ENCODE data around the gene ADAM22.

DNA sequence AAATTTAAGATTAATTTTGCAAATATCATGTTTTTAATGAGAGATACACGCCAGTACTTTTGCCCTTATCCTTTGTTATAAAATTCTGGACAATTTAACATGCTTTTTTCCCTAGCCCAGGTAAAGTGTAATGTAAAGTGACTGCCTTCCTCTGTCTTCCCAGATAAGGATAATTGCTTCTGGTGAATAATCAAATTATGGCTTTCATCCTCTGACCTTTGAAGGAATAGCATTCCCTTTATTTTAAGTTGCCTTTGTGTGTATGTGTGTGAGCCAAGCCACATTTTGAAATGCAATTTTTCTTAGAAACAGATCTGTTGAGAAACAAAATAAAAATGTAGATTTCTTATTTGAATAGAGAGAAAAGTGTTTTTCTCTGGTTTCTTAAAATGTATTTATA is 107.5 kb downstream of the ADAM22 start:
- TF ChIP-seq, protein P1, sequence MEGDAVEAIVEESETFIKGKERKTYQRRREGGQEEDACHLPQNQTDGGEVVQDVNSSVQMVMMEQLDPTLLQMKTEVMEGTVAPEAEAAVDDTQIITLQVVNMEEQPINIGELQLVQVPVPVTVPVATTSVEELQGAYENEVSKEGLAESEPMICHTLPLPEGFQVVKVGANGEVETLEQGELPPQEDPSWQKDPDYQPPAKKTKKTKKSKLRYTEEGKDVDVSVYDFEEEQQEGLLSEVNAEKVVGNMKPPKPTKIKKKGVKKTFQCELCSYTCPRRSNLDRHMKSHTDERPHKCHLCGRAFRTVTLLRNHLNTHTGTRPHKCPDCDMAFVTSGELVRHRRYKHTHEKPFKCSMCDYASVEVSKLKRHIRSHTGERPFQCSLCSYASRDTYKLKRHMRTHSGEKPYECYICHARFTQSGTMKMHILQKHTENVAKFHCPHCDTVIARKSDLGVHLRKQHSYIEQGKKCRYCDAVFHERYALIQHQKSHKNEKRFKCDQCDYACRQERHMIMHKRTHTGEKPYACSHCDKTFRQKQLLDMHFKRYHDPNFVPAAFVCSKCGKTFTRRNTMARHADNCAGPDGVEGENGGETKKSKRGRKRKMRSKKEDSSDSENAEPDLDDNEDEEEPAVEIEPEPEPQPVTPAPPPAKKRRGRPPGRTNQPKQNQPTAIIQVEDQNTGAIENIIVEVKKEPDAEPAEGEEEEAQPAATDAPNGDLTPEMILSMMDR (IDR thresholded peaks at IDR 0.05), result no peak
- TF ChIP-seq EP300 (IDR thresholded peaks at IDR 0.05), result no peak
